ENCODE results near the gene L3MBTL4.

Gene L3MBTL4

GRCh38 chr18:5979176-5979888 lies 435.4 kb downstream of the L3MBTL4 start:
- DNase-seq, result no peak

- no peak for DNase-seq
Measured at GRCh38 chr18:5977022-5977421, 437.7 kb downstream of the L3MBTL4 start.

GRCh38 chr18:5975111-5976002 lies 439.4 kb downstream of the L3MBTL4 start:
- DNase-seq, result no peak

- no peak for DNase-seq
Measured at GRCh38 chr18:5974696-5975095, 440.0 kb downstream of the L3MBTL4 start.

- no peak for DNase-seq
Measured at GRCh38 chr18:5973099-5973498, 441.6 kb downstream of the L3MBTL4 start.

GRCh38 chr18:5972298-5972697 lies 442.4 kb downstream of the L3MBTL4 start:
- no peak for DNase-seq

GRCh38 chr18:5969989-5970403 lies 444.7 kb downstream of the L3MBTL4 start:
- DNase-seq, result peak; percentile 3

GRCh38 chr18:5969355-5969988 lies 445.2 kb downstream of the L3MBTL4 start:
- no peak for DNase-seq

GRCh38 chr18:5967666-5968065 lies 447.0 kb downstream of the L3MBTL4 start:
- DNase-seq, result no peak

- no peak for DNase-seq
Measured at GRCh38 chr18:5967007-5967406, 447.7 kb downstream of the L3MBTL4 start.

- DNase-seq, result no peak
Measured at GRCh38 chr18:5966514-5966913, 448.2 kb downstream of the L3MBTL4 start.

- peak; percentile 12 for DNase-seq
Measured at GRCh38 chr18:5964996-5965395, 449.7 kb downstream of the L3MBTL4 start.

GRCh38 chr18:5964596-5964995 lies 450.1 kb downstream of the L3MBTL4 start:
- no peak for DNase-seq

- DNase-seq, result no peak
Measured at GRCh38 chr18:5964108-5964507, 450.6 kb downstream of the L3MBTL4 start.

GRCh38 chr18:5963267-5963666 lies 451.4 kb downstream of the L3MBTL4 start:
- DNase-seq, result no peak

- DNase-seq, result peak; percentile 47
Measured at GRCh38 chr18:5962362-5962761, 452.3 kb downstream of the L3MBTL4 start.

- DNase-seq, result no peak
Measured at GRCh38 chr18:5961828-5962150, 452.9 kb downstream of the L3MBTL4 start.

- DNase-seq, result peak; percentile 32
Measured at GRCh38 chr18:5961097-5961827, 453.4 kb downstream of the L3MBTL4 start.

GRCh38 chr18:5958822-5959221 lies 455.9 kb downstream of the L3MBTL4 start:
- DNase-seq, result no peak

GRCh38 chr18:5955861-5956260 lies 458.9 kb downstream of the L3MBTL4 start:
- DNase-seq, result no peak

GRCh38 chr18:5951515-5952091 lies 463.1 kb downstream of the L3MBTL4 start:
- peak; percentile 58 for DNase-seq

GRCh38 chr18:5948781-5949180 lies 465.9 kb downstream of the L3MBTL4 start:
- DNase-seq, result no peak

GRCh38 chr18:5948237-5948636 lies 466.5 kb downstream of the L3MBTL4 start:
- DNase-seq, result no peak

Measured in NCI-H345 (cell line).